HEK293 (cell line): ENCODE results near the gene IPO11.

ENCODE experiments used
- CTCF ChIA-PET: fragments of 350-600 bp; formaldehyde crosslinking; extraction: SDS; loops from one replicate; lab custom pipeline; 2021; ENCODE audit warnings: antibody characterized with exemption; lab: Yijun Ruan, JAX
- POLR2A ChIA-PET: fragments of 300-600 bp; formaldehyde crosslinking; extraction: SDS; loops from one replicate; lab custom pipeline; 2020; ENCODE audit warnings: antibody characterized with exemption, inconsistent platforms; lab: Yijun Ruan, JAX
- H3K27ac ChIP-seq: fragments of 200-500 bp; sonication (Bioruptor generic); 2 replicates; pipeline ENCODE4 v1.5.1; 2014; ENCODE audit warnings: low read depth, low read length, control low read depth, inconsistent platforms; ENCODE audit errors: extremely low read depth
- H3K36me3 ChIP-seq, 2 experiments: fragments of 200-500 bp in 1 of 2; sonication (Bioruptor generic) in 1 of 2; 1 replicate in 1 of 2; 2 replicates in 1 of 2; pipeline ENCODE4 v1.5.1; 2014 to 2017; ENCODE audit warnings: inconsistent platforms in 2 of 2, low read length in 2 of 2; ENCODE audit not compliant: control insufficient read depth in 2 of 2, insufficient read depth in 1 of 2
- H3K4me1 ChIP-seq: fragments of 200-500 bp; sonication (Bioruptor generic); 2 replicates; pipeline ENCODE4 v1.5.1; 2014; ENCODE audit warnings: mild to moderate bottlenecking, low read length, inconsistent platforms; ENCODE audit not compliant: control insufficient read depth, insufficient read depth
- H3K4me3 ChIP-seq: 2 replicates; pipeline ENCODE4 v1.5.1; 2011; ENCODE audit warnings: low read depth, mild to moderate bottlenecking, control low read depth, low read length, moderate library complexity
- H3K9me3 ChIP-seq: fragments of 200-500 bp; sonication (Bioruptor generic); 2 replicates; pipeline ENCODE4 v1.5.1; 2014; ENCODE audit warnings: low read depth, low read length, inconsistent platforms; ENCODE audit not compliant: control insufficient read depth, insufficient read depth
- BCL11A ChIP-seq: fragments of 450-650 bp; formaldehyde crosslinking; IDR thresholded peaks from 2 replicates; pipeline ENCODE4 v1.5.1; 2016; ENCODE audit warnings: low read depth, missing biosample characterization, missing genetic modification characterization
- EGR2 ChIP-seq: fragments of 450-650 bp; formaldehyde crosslinking; IDR thresholded peaks from 2 replicates; pipeline ENCODE4 v1.5.1; 2016; ENCODE audit warnings: low read depth, missing biosample characterization, missing genetic modification characterization
- RBAK ChIP-seq: fragments of 450-650 bp; formaldehyde crosslinking; IDR thresholded peaks from 2 replicates; pipeline ENCODE4 v1.5.1; 2016; ENCODE audit warnings: missing biosample characterization, missing genetic modification characterization
- TRIM28 ChIP-seq: IDR thresholded peaks from 2 replicates; pipeline ENCODE4 v1.6.1; 2011; ENCODE audit warnings: low read length, control low read depth, borderline replicate concordance
- ZBTB17 ChIP-seq: fragments of 450-650 bp; formaldehyde crosslinking; IDR thresholded peaks from 2 replicates; pipeline ENCODE4 v1.5.1; 2016; ENCODE audit warnings: missing biosample characterization, missing genetic modification characterization
- ZBTB20 ChIP-seq: fragments of 450-650 bp; formaldehyde crosslinking; IDR thresholded peaks from 2 replicates; pipeline ENCODE4 v1.5.1; 2016; ENCODE audit warnings: missing biosample characterization, missing genetic modification characterization
- ZBTB21 ChIP-seq: fragments of 450-650 bp; formaldehyde crosslinking; IDR thresholded peaks from 2 replicates; pipeline ENCODE4 v1.5.1; 2017; ENCODE audit warnings: missing biosample characterization, missing genetic modification characterization
- ZIC2 ChIP-seq: fragments of 450-650 bp; formaldehyde crosslinking; IDR thresholded peaks from 2 replicates; pipeline ENCODE4 v1.5.1; 2016; ENCODE audit warnings: missing biosample characterization, missing genetic modification characterization
- ZNF121 ChIP-seq: fragments of 450-650 bp; formaldehyde crosslinking; IDR thresholded peaks from 2 replicates; pipeline ENCODE4 v1.5.1; 2016; ENCODE audit warnings: missing biosample characterization, missing genetic modification characterization
- ZNF16 ChIP-seq: fragments of 450-650 bp; formaldehyde crosslinking; IDR thresholded peaks from 2 replicates; pipeline ENCODE4 v1.5.1; 2016; ENCODE audit warnings: low read depth, missing biosample characterization, missing genetic modification characterization
- ZNF223 ChIP-seq: fragments of 450-650 bp; formaldehyde crosslinking; IDR thresholded peaks from 2 replicates; pipeline ENCODE4 v1.5.1; 2016; ENCODE audit warnings: missing biosample characterization, missing genetic modification characterization
- ZNF24 ChIP-seq: fragments of 450-650 bp; formaldehyde crosslinking; IDR thresholded peaks from 2 replicates; pipeline ENCODE4 v1.5.1; 2016; ENCODE audit warnings: missing biosample characterization, missing genetic modification characterization
- ZNF292 ChIP-seq: fragments of 450-650 bp; formaldehyde crosslinking; IDR thresholded peaks from 2 replicates; pipeline ENCODE4 v1.5.1; 2016; ENCODE audit warnings: low read depth, missing biosample characterization, missing genetic modification characterization, borderline replicate concordance
- ZNF433 ChIP-seq: fragments of 450-650 bp; formaldehyde crosslinking; IDR thresholded peaks from 2 replicates; pipeline ENCODE4 v1.5.1; 2016; ENCODE audit warnings: missing biosample characterization, missing genetic modification characterization, low read depth
- ZNF558 ChIP-seq: fragments of 450-650 bp; formaldehyde crosslinking; IDR thresholded peaks from 2 replicates; pipeline ENCODE4 v1.5.1; 2016; ENCODE audit warnings: missing biosample characterization, missing genetic modification characterization
- ZNF560 ChIP-seq: fragments of 450-650 bp; formaldehyde crosslinking; IDR thresholded peaks from 2 replicates; pipeline ENCODE4 v1.5.1; 2017; ENCODE audit warnings: missing biosample characterization, missing genetic modification characterization, borderline replicate concordance
- ZNF571 ChIP-seq: fragments of 450-650 bp; formaldehyde crosslinking; IDR thresholded peaks from 2 replicates; pipeline ENCODE4 v1.5.0; 2017; ENCODE audit warnings: missing biosample characterization, missing genetic modification characterization
- ZNF596 ChIP-seq: fragments of 450-650 bp; IDR thresholded peaks from 2 replicates; pipeline ENCODE4 v1.5.0; 2018; ENCODE audit warnings: missing biosample characterization, mild to moderate bottlenecking, missing genetic modification characterization, moderate library complexity
- ZNF76 ChIP-seq: fragments of 450-650 bp; formaldehyde crosslinking; IDR thresholded peaks from 2 replicates; pipeline ENCODE4; 2016; ENCODE audit warnings: low read depth, missing biosample characterization, missing genetic modification characterization, borderline replicate concordance
- TF ChIP-seq, protein P1 (sequence below): fragments of 450-650 bp; formaldehyde crosslinking; IDR thresholded peaks from 2 replicates; pipeline ENCODE4 v1.5.1; 2016; ENCODE audit warnings: missing biosample characterization, missing genetic modification characterization

Gene IPO11

DNA sequence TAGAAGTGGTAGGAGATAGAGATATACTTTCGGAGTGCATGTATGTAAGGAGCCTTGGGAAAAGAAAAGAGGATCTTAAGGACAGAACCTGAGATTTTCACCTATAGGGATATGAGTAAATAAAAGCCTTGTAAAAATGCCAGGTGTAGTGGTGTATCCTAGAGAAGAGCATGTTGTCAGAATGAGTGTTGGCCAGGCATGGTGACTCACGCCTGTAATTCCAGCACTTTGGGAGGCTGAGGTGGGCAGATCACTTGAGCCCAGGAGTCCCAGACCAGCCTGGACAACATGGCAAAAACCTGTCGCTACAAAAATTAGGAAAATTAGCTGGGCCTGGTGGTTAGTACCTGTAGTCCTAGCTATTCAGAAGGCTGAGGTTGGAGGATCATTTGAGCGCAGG, 76.0 kb downstream of the IPO11 start (continued):
- TF ChIP-seq, protein P1, sequence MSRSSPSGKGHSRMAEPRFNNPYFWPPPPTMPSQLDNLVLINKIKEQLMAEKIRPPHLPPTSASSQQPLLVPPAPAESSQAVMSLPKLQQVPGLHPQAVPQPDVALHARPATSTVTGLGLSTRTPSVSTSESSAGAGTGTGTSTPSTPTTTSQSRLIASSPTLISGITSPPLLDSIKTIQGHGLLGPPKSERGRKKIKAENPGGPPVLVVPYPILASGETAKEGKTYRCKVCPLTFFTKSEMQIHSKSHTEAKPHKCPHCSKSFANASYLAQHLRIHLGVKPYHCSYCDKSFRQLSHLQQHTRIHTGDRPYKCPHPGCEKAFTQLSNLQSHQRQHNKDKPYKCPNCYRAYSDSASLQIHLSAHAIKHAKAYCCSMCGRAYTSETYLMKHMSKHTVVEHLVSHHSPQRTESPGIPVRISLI (tag by site-specific recombination): no peak
- no peak for TF ChIP-seq ZNF596 (tag by site-specific recombination)
- TF ChIP-seq ZNF433 (tag by site-specific recombination): no peak
- no peak for TF ChIP-seq ZNF571 (tag by site-specific recombination)
- no peak for TF ChIP-seq BCL11A (tag by site-specific recombination)
- no peak for TF ChIP-seq ZNF24 (tag by site-specific recombination)
- no peak for TF ChIP-seq ZNF558 (tag by site-specific recombination)
- no peak for TF ChIP-seq ZNF121

DNA sequence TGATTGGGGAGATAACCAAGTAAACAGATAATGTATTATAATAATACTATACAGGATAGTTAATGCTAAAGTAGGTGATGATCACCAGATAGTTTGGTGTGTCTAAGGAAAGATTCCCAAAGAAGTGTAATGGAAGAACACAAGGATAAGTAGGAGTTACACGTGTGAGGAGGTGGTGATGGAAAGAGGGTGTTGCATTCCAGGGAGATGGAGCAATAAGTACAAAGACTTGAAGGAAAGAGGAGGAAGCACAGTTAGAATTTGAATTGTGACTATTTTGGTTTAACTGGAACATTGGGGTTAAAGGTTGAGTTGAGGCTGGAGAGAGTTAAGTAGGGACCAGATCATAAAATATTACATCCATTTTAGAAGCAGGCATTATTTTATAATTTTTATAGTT, 76.9 kb downstream of the IPO11 start:
- Histone ChIP-seq H3K9me3 (no peaks in the 10 kb centered on the region), H3K4me3 (no peak overlapping the region)
- CTCF ChIA-PET: interaction anchor here (0.7 kb wide), 1 partner anchor 27 kb away, joined by 4 read pairs; no protein-coding TSS in a partner anchor
- 0 out of 2 replicates have a peak, but pooled peaks have one; percentile 10 for TF ChIP-seq EGR2 (tag by site-specific recombination)
- no peak for TF ChIP-seq TRIM28
- TF ChIP-seq, all 188 proteins: peak for 1
- Histone ChIP-seq H3K27ac (no peak overlapping the region), H3K36me3 (peaks cover 21% of the 10 kb centered on the region in 2 experiments), H3K4me1 (no peaks in the 10 kb centered on the region)
- POLR2A ChIA-PET: no interaction called here

DNA sequence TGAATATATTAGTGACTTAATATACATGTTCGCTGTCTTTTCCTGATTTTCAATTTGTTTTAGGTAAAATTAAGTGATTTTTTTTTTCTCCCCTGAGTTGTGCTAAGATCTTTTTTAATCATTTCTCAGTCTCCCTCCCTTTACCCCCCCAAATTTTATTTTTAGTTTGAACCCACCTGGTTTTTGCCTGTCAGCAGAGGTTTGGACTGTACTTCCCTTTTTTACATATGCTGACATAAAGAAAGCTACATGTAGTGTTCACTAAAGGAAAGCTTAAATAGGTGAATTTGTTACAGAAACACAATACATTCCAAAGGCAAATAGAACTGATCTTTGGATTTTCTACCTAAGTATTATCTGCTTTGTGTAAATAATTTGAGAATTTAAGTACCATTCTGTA, 82.2 kb downstream of the IPO11 start:
- TF ChIP-seq ZNF76 (tag by site-specific recombination): no peak
- TF ChIP-seq ZNF560 (tag by site-specific recombination): no peak
- TF ChIP-seq ZBTB17 (tag by site-specific recombination): no peak
- no peak for TF ChIP-seq ZBTB21 (tag by site-specific recombination)
- TF ChIP-seq ZBTB20: no peak
- no peak for TF ChIP-seq ZNF223 (tag by site-specific recombination)
- no peak for TF ChIP-seq ZNF292 (tag by site-specific recombination)
- no peak for TF ChIP-seq ZNF16 (tag by site-specific recombination)
- no peak for TF ChIP-seq RBAK (tag by site-specific recombination)
- POLR2A ChIA-PET: no interaction called here
- Histone ChIP-seq H3K4me1 (no peaks in the 10 kb centered on the region), H3K36me3 (peaks cover 18 to 25% of the 10 kb centered on the region in 2 experiments), H3K9me3 (no peaks in the 10 kb centered on the region), H3K27ac (no peak overlapping the region), H3K4me3 (no peak overlapping the region)
- CTCF ChIA-PET: no interaction called here

DNA sequence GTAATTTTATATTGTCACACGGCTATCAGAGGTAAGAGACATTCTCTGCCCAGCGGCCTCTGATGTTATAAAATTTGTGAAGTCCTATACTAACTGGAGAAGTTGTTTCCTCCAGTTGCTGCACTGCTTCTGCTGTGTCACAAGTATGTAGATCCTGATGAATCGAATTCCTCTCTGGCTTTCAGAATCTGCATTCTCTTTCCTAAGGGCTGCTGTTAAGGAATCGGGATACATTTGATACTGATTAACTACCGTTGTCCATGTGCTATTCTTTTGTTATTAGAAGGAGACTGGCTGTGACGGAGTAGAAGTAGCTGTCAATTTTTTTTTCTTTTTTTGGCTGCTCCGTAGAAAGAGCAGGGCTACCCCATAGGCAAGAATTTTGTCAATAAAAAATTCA, 84.3 kb downstream of the IPO11 start:
- ChIA-PET POLR2A (no interaction called here), CTCF (no interaction called here)
- H3K4me1 ChIP-seq: no peaks in the 10 kb centered on the region
- no peaks in the 10 kb centered on the region for H3K9me3 ChIP-seq
- no peak overlapping the region for H3K4me3 ChIP-seq
- H3K27ac ChIP-seq: no peak overlapping the region
- no peak for TF ChIP-seq ZIC2
- H3K36me3 ChIP-seq: peaks cover 22 to 27% of the 10 kb centered on the region in 2 experiments
